ENCODE data around the gene PRR22. TPM values are rescaled to one million over a fixed set of nuclear protein-coding genes. Genes with fewer than 3 reads are reported as not detected.
"Not testable (repeated sequence)": the region's sequence is repeated elsewhere in the genome, so short reads cannot be mapped to it uniquely, and the experiment has no call there.

PRR22 gene
- total RNA-seq, 2 experiments from 2014 or later: 4.4 to 5.0 TPM

DNA sequence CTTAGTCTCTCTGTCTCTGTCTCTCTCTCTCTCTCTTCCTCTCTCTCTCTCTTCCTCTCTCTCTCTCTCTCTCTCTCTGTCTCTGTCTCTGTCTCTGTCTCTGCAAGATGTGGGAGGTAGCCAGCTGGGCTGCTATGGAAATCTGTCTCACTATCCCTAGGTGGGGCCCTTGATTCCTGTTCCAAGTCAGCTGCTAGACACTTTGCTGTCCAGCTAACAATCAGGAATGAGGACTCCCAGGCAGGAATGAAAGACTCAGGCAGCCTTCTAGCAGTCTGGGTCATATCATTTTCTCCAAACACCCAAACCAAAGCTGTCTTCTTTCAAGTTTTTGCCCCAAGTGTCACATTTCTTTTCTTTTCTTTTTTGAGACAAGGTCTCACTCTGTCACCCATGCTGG lies 40.9 kb downstream of the PRR22 start:
- TF ChIP-seq, protein P1, sequence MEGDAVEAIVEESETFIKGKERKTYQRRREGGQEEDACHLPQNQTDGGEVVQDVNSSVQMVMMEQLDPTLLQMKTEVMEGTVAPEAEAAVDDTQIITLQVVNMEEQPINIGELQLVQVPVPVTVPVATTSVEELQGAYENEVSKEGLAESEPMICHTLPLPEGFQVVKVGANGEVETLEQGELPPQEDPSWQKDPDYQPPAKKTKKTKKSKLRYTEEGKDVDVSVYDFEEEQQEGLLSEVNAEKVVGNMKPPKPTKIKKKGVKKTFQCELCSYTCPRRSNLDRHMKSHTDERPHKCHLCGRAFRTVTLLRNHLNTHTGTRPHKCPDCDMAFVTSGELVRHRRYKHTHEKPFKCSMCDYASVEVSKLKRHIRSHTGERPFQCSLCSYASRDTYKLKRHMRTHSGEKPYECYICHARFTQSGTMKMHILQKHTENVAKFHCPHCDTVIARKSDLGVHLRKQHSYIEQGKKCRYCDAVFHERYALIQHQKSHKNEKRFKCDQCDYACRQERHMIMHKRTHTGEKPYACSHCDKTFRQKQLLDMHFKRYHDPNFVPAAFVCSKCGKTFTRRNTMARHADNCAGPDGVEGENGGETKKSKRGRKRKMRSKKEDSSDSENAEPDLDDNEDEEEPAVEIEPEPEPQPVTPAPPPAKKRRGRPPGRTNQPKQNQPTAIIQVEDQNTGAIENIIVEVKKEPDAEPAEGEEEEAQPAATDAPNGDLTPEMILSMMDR (IDR thresholded peaks at IDR 0.05): no peak
- CTCF ChIA-PET: interaction anchor here (0.8 to 1.5 kb wide), 2 partner anchors 51 to 60 kb away, joined by 3 read pairs; no protein-coding TSS in a partner anchor
- H3K4me3 Mint-ChIP-seq: no peak overlapping the region

DNA sequence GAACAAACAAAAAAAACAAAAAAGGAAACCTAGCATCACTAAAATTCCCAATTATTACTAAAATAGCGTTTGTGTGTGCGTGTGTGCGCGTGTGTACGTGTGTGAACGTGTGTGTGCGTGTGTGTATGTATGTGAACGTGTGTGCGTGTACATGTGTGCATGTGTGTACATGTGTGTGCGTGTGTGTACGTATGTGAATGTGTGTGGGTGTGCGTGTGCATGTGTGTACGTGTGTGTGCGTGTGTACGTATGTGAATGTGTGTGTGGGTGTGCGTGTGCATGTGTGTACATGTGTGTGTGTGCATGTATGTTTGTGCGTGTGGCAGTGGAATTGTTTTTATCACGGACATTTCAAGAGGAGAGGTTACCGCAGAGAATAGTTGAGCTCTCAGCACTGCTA lies 42.5 kb downstream of the PRR22 start:
- Mint-ChIP-seq H3K4me3 (no peak overlapping the region), H3K9me3 (no peaks in the 10 kb centered on the region), H3K27ac (no peak overlapping the region), H3K4me1 (ENCODE audit: low read depth) (no peaks in the 10 kb centered on the region), H3K27me3 (peaks cover 2% of the 10 kb centered on the region), H3K36me3 (ENCODE audit: low read depth) (no peaks in the 10 kb centered on the region)
- POLR2A ChIA-PET: interaction anchor here (0.6 kb wide), 1 partner anchor 24 kb away, joined by 3 read pairs; no protein-coding TSS in a partner anchor
- TF ChIP-seq, protein P1 (IDR thresholded peaks at IDR 0.05): no peak
- DNase-seq (no peak), ATAC-seq (no peak)
- intact Hi-C loops (cut with micrococcal nuclease): no loop called here
- CTCF ChIA-PET: interaction anchor here (1.3 kb wide), 1 partner anchor 52 kb away, joined by 3 read pairs; no protein-coding TSS in a partner anchor

More for the DNA sequence above, 40.9 kb downstream of the PRR22 start:
- intact Hi-C loops (cut with micrococcal nuclease): no loop called here
- H3K27ac Mint-ChIP-seq: no peak overlapping the region
- no peaks in the 10 kb centered on the region for H3K9me3 Mint-ChIP-seq
- POLR2A ChIA-PET: no interaction called here
- ATAC-seq: no peak
- DNase-seq: no peak
- H3K36me3 Mint-ChIP-seq (ENCODE audit: low read depth): no peaks in the 10 kb centered on the region
- peaks cover 2% of the 10 kb centered on the region for H3K27me3 Mint-ChIP-seq
- no peaks in the 10 kb centered on the region for H3K4me1 Mint-ChIP-seq (ENCODE audit: low read depth)

- Mint-ChIP-seq H3K9me3 (no peaks in the 10 kb centered on the region), H3K4me1 (ENCODE audit: low read depth) (no peaks in the 10 kb centered on the region), H3K4me3 (no peak overlapping the region), H3K27ac (no peak overlapping the region), H3K36me3 (ENCODE audit: low read depth) (no peaks in the 10 kb centered on the region), H3K27me3 (peaks cover 5% of the 10 kb centered on the region)
- DNase-seq (no peak), ATAC-seq (no peak)
- ChIA-PET CTCF (interaction anchor here (0.6 kb wide), 1 partner anchor 475 kb away, joined by 4 read pairs; no protein-coding TSS in a partner anchor), POLR2A (no interaction called here)
- intact Hi-C loops (cut with micrococcal nuclease): no loop called here
- TF ChIP-seq, protein P1 (IDR thresholded peaks at IDR 0.05): no peak
Observed at GRCh38 chr19:5738423-5738822, 46.1 kb downstream of the PRR22 start.

DNA sequence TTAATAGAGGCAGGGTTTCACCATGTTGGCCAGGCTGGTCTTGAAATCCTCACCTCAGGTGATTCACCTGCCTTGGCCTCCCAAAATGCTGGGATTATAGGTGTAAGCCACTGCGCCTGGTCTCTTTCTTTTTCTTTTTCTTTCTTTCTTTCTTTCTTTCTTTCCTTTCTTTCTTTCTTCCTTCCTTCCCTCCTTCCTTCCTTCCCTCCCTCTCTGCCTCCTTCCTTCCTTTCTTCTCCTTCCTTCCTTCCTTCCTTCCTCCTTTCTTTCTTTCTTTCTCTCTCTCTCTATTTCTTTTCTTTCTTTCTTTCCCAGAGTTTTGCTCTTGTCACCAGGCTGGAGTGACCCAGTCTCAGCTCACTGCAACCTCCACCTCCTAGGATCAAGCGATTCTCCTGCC lies 51.4 kb downstream of the PRR22 start:
- POLR2A ChIA-PET: interaction anchor here (2.2 kb wide), 1 partner anchor 15 kb away, joined by 6 read pairs; no protein-coding TSS in a partner anchor
- intact Hi-C loops (cut with micrococcal nuclease); H3K4me1 Mint-ChIP-seq (ENCODE audit: low read depth); H3K9me3 Mint-ChIP-seq; ATAC-seq; DNase-seq; H3K27me3 Mint-ChIP-seq; H3K27ac Mint-ChIP-seq; CTCF ChIA-PET; H3K36me3 Mint-ChIP-seq (ENCODE audit: low read depth); H3K4me3 Mint-ChIP-seq: not testable (repeated sequence)

Other genes with a start within 250 kb of the PRR22 start
- gene TINCR, start 216.8 kb downstream of the PRR22 start, total RNA-seq: under 1 TPM; 0.38 to 0.50 TPM
- gene SAFB2, start 162.0 kb downstream of the PRR22 start, total RNA-seq: 10 to 100 TPM; 70.8 to 78.0 TPM
- 100 to 1,000 TPM; 124 to 132 TPM for gene SAFB, start 161.7 kb downstream of the PRR22 start, total RNA-seq
- gene MICOS13, start 104.2 kb downstream of the PRR22 start, total RNA-seq: 10 to 100 TPM; 49.4 TPM
- gene HSD11B1L, start 103.7 kb downstream of the PRR22 start, total RNA-seq: 1 to 10 TPM; 2.7 to 3.5 TPM
- gene RPL36, start 94.5 kb downstream of the PRR22 start, total RNA-seq: 1,000 to 10,000 TPM; 1,711 to 1,715 TPM
- 100 to 1,000 TPM; 324 to 342 TPM for gene LONP1, start 64.6 kb downstream of the PRR22 start, total RNA-seq
- gene CATSPERD, start 64.1 kb downstream of the PRR22 start, total RNA-seq: not detected
- gene DUS3L, start 6.4 kb upstream of the PRR22 start, total RNA-seq: 10 to 100 TPM; 69.6 to 74.5 TPM
- under 1 TPM in 1 of 2 experiments, not detected in 1; 0.72 TPM for gene NRTN, start 20.3 kb upstream of the PRR22 start, total RNA-seq
- not detected for gene FUT6, start 55.0 kb upstream of the PRR22 start, total RNA-seq
- not detected for gene FUT3, start 66.7 kb upstream of the PRR22 start, total RNA-seq
- not detected for gene FUT5, start 85.8 kb upstream of the PRR22 start, total RNA-seq
- gene NDUFA11, start 119.0 kb upstream of the PRR22 start, total RNA-seq: 100 to 1,000 TPM; 233 to 237 TPM
- gene VMAC, start 120.1 kb upstream of the PRR22 start, total RNA-seq: 1 to 10 TPM; 1.2 to 2.5 TPM
- 1 to 10 TPM; 2.1 to 2.8 TPM for gene CAPS, start 129.5 kb upstream of the PRR22 start, total RNA-seq
- gene RANBP3, start 193.4 kb upstream of the PRR22 start, total RNA-seq: 10 to 100 TPM; 74.3 to 87.5 TPM